Neutrophil (primary cell): ENCODE measurements around the gene RNASE1.
A peak's percentile ranks its signal among the peaks of the same experiment; 100 is the strongest.

ENCODE experiments used
- H3K27ac ChIP-seq: fragments of 200-600 bp; sonication (generic); 2 replicates; pipeline ENCODE4 v1.5.1; 2016; ENCODE audit warnings: mild to moderate bottlenecking, moderate library complexity
- H3K27me3 ChIP-seq: fragments of 200-600 bp; sonication (generic); 2 replicates; pipeline ENCODE4 v1.6.0; 2016; ENCODE audit warnings: mild to moderate bottlenecking
- H3K36me3 ChIP-seq: fragments of 200-600 bp; sonication (generic); 2 replicates; pipeline ENCODE4 v1.5.1; 2017
- H3K4me1 ChIP-seq, 2 experiments: fragments of 200-600 bp in 1 of 2; sonication (generic) in 1 of 2; 1 replicate in 1 of 2; 2 replicates in 1 of 2; pipeline versions ENCODE4 v1.5.1 to v1.6.1; 2013 to 2016; ENCODE audit warnings: low read depth in 1 of 2, low read length in 1 of 2, mild to moderate bottlenecking in 1 of 2, moderate library complexity in 1 of 2; ENCODE audit not compliant: control insufficient read depth in 1 of 2, insufficient read depth in 1 of 2
- H3K4me3 ChIP-seq, 2 experiments: fragments of 200-600 bp in 1 of 2; sonication (generic) in 1 of 2; 1 replicate in 1 of 2; 2 replicates in 1 of 2; pipeline ENCODE4 v1.5.1; 2013 to 2016; ENCODE audit warnings: low read depth in 1 of 2, low read length in 1 of 2, mild to moderate bottlenecking in 1 of 2, moderate library complexity in 1 of 2
- H3K9me3 ChIP-seq: fragments of 200-600 bp; sonication (generic); 2 replicates; pipeline ENCODE4 v1.5.1; 2016
- CTCF ChIP-seq: fragments of 200-600 bp; sonication (generic); IDR thresholded peaks from 2 replicates; pipeline ENCODE4 v1.5.1; 2016; ENCODE audit warnings: antibody characterized with exemption

Gene RNASE1

DNA sequence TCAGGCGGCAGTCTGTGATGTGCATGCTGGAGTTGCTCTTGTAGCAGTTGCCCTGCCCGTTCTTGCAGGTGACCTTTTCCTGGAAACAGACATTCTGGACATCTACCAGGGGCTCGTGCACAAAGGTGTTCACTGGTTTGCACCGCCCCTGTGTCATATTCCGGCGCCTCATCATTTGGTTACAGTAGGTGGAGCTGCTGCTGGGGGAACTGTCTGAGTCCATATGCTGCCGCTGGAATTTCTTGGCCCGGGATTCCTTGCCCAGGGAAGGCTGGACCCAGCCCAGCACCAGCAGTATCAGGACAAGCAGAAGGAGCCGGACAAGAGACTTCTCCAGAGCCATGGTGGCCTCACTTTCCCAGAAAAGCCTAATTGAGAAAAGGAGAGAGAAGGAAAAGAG lies 918 bp downstream of the RNASE1 start:
- H3K9me3 ChIP-seq, result no peaks in the 10 kb centered on the region
- H3K4me1 ChIP-seq, result peaks cover 15 to 28% of the 10 kb centered on the region in 2 experiments
- H3K36me3 ChIP-seq, result no peaks in the 10 kb centered on the region
- H3K4me3 ChIP-seq, result no peak overlapping the region
- H3K27ac ChIP-seq, result no peak overlapping the region
- no peaks in the 10 kb centered on the region for H3K27me3 ChIP-seq
- no peak for TF ChIP-seq CTCF

- no peaks in the 10 kb centered on the region for H3K27me3 ChIP-seq
- no peaks in the 10 kb centered on the region for H3K9me3 ChIP-seq
- peak overlapping the region; percentile 86 for H3K27ac ChIP-seq
- peak overlapping the region; percentile 18 to 46 for H3K4me3 ChIP-seq
- H3K36me3 ChIP-seq, result no peaks in the 10 kb centered on the region
- no peak for TF ChIP-seq CTCF
- H3K4me1 ChIP-seq, result peaks cover 20 to 33% of the 10 kb centered on the region in 2 experiments
Measured at GRCh38 chr14:20799892-20800544, 2.6 kb downstream of the RNASE1 start.

GRCh38 chr14:20799456-20799891 lies 3.2 kb downstream of the RNASE1 start:
- Histone ChIP-seq H3K27ac (peak overlapping the region; percentile 86), H3K9me3 (no peaks in the 10 kb centered on the region), H3K4me1 (peaks cover 26 to 38% of the 10 kb centered on the region in 2 experiments), H3K4me3 (peak overlapping the region in 1 of 2 experiments; percentile 46), H3K27me3 (no peaks in the 10 kb centered on the region), H3K36me3 (no peaks in the 10 kb centered on the region)
- TF ChIP-seq CTCF, result no peak

DNA sequence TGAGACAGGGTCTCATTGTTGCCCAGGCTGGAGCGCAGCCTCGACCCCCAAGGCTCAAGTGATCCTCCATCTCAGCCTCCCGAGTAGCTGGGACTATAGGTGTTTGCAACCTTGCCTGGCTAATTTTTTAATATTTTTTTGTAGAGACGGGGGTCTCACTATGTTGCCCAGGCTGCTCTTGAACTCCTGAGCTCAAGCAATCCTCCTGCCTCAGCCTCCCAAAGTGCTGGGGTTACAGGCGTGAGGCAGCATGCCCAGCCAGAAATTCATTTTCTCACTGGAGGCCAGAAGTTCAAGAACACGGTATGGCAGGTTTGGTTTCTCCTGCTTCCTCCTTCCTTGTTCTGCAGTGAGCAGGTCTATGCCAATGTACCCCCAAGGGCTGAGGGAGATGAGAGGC lies 3.7 kb downstream of the RNASE1 start:
- H3K4me3 ChIP-seq, result no peak overlapping the region
- no peak for TF ChIP-seq CTCF
- H3K27me3 ChIP-seq, result no peaks in the 10 kb centered on the region
- no peaks in the 10 kb centered on the region for H3K9me3 ChIP-seq
- H3K36me3 ChIP-seq, result no peaks in the 10 kb centered on the region
- H3K27ac ChIP-seq, result peak overlapping the region; percentile 86
- H3K4me1 ChIP-seq, result peaks cover 31 to 42% of the 10 kb centered on the region in 2 experiments

GRCh38 chr14:20798318-20798717 lies 4.3 kb downstream of the RNASE1 start:
- Histone ChIP-seq H3K9me3 (no peaks in the 10 kb centered on the region), H3K4me3 (no peak overlapping the region), H3K27ac (peak overlapping the region; percentile 12), H3K4me1 (peaks cover 31 to 44% of the 10 kb centered on the region in 2 experiments), H3K36me3 (no peaks in the 10 kb centered on the region), H3K27me3 (no peaks in the 10 kb centered on the region)
- TF ChIP-seq CTCF, result no peak
